Measurements from ENCODE around the gene CTNND1. TPM values are rescaled to one million over a fixed set of nuclear protein-coding genes. Genes with fewer than 3 reads are reported as not detected.

The CTNND1 gene
- total RNA-seq, 4 donors from 2014 or later: 230 to 308 (median 271) TPM

- no peak for TF ChIP-seq POLR2A (IDR thresholded peaks at IDR 0.05)
- intact Hi-C loops (cut with DNase I): no loop called here
- no peak for DNase-seq
Observed at GRCh38 chr11:57867966-57868365, 106.4 kb downstream of the CTNND1 start.

DNA sequence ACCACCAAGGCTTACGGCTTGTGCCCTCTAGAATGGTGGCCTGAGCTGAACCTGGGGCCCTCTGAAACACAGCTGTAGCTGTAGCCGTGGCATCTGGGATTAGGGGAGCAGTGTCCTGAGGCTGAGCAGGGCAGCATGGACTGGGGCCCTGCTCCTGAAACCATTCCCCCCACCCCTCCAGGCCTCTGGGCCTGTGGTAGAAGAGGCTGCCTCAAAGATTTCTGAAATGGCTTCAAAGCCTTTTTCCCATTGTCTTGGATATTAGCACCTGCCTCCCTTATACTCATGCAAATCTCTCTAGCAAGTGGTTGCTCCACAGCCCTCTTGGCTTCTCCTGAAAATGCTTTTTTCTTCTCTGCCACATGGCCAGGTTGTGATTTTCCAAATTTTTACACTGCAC lies 106.9 kb downstream of the CTNND1 start:
- Histone ChIP-seq H3K36me3 (no peaks in the 10 kb centered on the region), H3K9me3 (no peaks in the 10 kb centered on the region), H3K4me1 (no peaks in the 10 kb centered on the region), H3K27me3 (no peaks in the 10 kb centered on the region), H3K4me3 (no peak overlapping the region), H3K27ac (no peak overlapping the region)
- no peak for TF ChIP-seq POLR2A (IDR thresholded peaks at IDR 0.05)
- TF ChIP-seq, protein P1, sequence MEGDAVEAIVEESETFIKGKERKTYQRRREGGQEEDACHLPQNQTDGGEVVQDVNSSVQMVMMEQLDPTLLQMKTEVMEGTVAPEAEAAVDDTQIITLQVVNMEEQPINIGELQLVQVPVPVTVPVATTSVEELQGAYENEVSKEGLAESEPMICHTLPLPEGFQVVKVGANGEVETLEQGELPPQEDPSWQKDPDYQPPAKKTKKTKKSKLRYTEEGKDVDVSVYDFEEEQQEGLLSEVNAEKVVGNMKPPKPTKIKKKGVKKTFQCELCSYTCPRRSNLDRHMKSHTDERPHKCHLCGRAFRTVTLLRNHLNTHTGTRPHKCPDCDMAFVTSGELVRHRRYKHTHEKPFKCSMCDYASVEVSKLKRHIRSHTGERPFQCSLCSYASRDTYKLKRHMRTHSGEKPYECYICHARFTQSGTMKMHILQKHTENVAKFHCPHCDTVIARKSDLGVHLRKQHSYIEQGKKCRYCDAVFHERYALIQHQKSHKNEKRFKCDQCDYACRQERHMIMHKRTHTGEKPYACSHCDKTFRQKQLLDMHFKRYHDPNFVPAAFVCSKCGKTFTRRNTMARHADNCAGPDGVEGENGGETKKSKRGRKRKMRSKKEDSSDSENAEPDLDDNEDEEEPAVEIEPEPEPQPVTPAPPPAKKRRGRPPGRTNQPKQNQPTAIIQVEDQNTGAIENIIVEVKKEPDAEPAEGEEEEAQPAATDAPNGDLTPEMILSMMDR (IDR thresholded peaks at IDR 0.05): no peak
- WGBS, 2 donors: 83% methylated on average over 1 of the region's 2 CpGs; no CpG with 5 or more reads in 1 of the 2 donors
- DNase-seq: no peak
- intact Hi-C loops (cut with DNase I): no loop called here

More at GRCh38 chr11:57867966-57868365, 106.4 kb downstream of the CTNND1 start:
- Histone ChIP-seq H3K27ac (no peak overlapping the region), H3K9me3 (no peaks in the 10 kb centered on the region), H3K27me3 (no peaks in the 10 kb centered on the region), H3K36me3 (no peaks in the 10 kb centered on the region), H3K4me1 (no peaks in the 10 kb centered on the region), H3K4me3 (no peak overlapping the region)

Small RNA genes within 50 kb of the gene (small RNA-seq; reads per million reads assigned to genes)
- gene AP001931.1 (0 to 0.09 (median 0) reads per million in 4 donors), gene TMX2-CTNND1 (0 reads per million in 4 donors)

Other genes starting within 250 kb of the CTNND1 start
- 10 to 100 TPM in 1 of 4 donors, 1 to 10 TPM in 3; 1.8 to 11.4 (median 4.1) TPM for gene SLC43A1, start 246.1 kb upstream of the CTNND1 start, total RNA-seq
- 10 to 100 TPM; 33.0 to 47.3 (median 38.7) TPM for gene TIMM10, start 231.0 kb upstream of the CTNND1 start, total RNA-seq
- gene SMTNL1, start 224.2 kb upstream of the CTNND1 start, total RNA-seq: not detected
- gene UBE2L6, start 194.1 kb upstream of the CTNND1 start, total RNA-seq: 10 to 100 TPM; 11.0 to 46.4 (median 22.0) TPM
- gene SERPING1, start 164.1 kb upstream of the CTNND1 start, total RNA-seq: 100 to 1,000 TPM in 2 of 4 donors, 10 to 100 TPM in 1, 1 to 10 TPM in 1; 9.6 to 376 (median 78.4) TPM
- gene YPEL4, start 111.9 kb upstream of the CTNND1 start, total RNA-seq: under 1 TPM in 2 of 4 donors, not detected in 2; 0.56 to 0.95 TPM
- 10 to 100 TPM in 3 of 4 donors, 1 to 10 TPM in 1; 9.5 to 26.6 (median 14.7) TPM for gene CLP1, start 104.0 kb upstream of the CTNND1 start, total RNA-seq
- 10 to 100 TPM; 61.4 to 98.4 (median 76.7) TPM for gene ZDHHC5, start 93.7 kb upstream of the CTNND1 start, total RNA-seq
- 10 to 100 TPM in 2 of 4 donors, 1 to 10 TPM in 2; 8.0 to 21.2 (median 9.8) TPM for gene MED19, start 49.6 kb upstream of the CTNND1 start, total RNA-seq
- gene TMX2, start 49.2 kb upstream of the CTNND1 start, total RNA-seq: 10 to 100 TPM; 44.0 to 82.0 (median 70.9) TPM
- 100 to 1,000 TPM in 2 of 4 donors, 10 to 100 TPM in 2; 75.2 to 166 (median 112) TPM for gene SELENOH, start 20.3 kb upstream of the CTNND1 start, total RNA-seq
- not detected for gene BTBD18, start 10.0 kb upstream of the CTNND1 start, total RNA-seq